ENCODE measurements around the gene PSRC1. TPM values are rescaled to one million over a fixed set of nuclear protein-coding genes. Genes with fewer than 3 reads are reported as not detected.

The PSRC1 gene
- total RNA-seq (2021): 75.0 and 85.2 TPM in 2 replicates
- percentile 64 among the genes with signal in this experiment for Bru-seq, nascent RNA
- percentile 77 among the genes with signal in this experiment for BruChase-seq, experiment 1, labeled RNA remaining after a 2-hour chase
- BruChase-seq, experiment 2, labeled RNA remaining after a 6-hour chase: percentile 83 among the genes with signal in this experiment
- long read RNA-seq, transcript PSRC1-203 (8 exons, 1,717 nt): minor isoform, 22 of 203 reads
- long read RNA-seq, transcript PSRC1-204 (8 exons, 1,742 nt): major isoform, 54 of 203 reads
- long read RNA-seq, partial matches to known transcripts: 25 of 203 reads
- long read RNA-seq, other reads (novel, unspliced or antisense): 92 of 203 reads

- peak within 1 kb of the TSS; percentile 88 for H3K4me3 ChIP-seq (ENCODE audit: low read depth, low read length, poor library complexity, severe bottlenecking)
- peaks cover 28% of the 10 kb centered on the region for H3K4me1 ChIP-seq (ENCODE audit: insufficient read depth, low read length, poor library complexity, severe bottlenecking)
- H3K27me3 ChIP-seq (replicated peaks; ENCODE audit: insufficient read depth, low read depth, low read length, poor library complexity): no peaks in the 10 kb centered on the region
- peaks cover 28% of the 10 kb centered on the region for H3K36me3 ChIP-seq (ENCODE audit: insufficient read depth, low read length, poor library complexity, severe bottlenecking)
- H3K27ac ChIP-seq (ENCODE audit: low read depth, low read length, poor library complexity, severe bottlenecking): peak within 1 kb of the TSS; percentile 82
- ChIA-PET CTCF (interaction anchor here (0.6 to 1.0 kb wide), 3 partner anchors 116 to 640 kb away, joined by 4 to 5 read pairs (median 4); no protein-coding TSS in a partner anchor), POLR2A (ENCODE audit: low non-redundant PET) (no interaction called here)
- intact Hi-C loops (cut with micrococcal nuclease; ENCODE audit: unreplicated experiment): loop anchor here (2.0 kb wide), 1 partner anchor 116 kb away; no protein-coding TSS in a partner anchor
- TF ChIP-seq EZH2 (IDR thresholded peaks at IDR 0.05; ENCODE audit: borderline replicate concordance, low read depth, low read length, poor library complexity, severe bottlenecking): no peak
- TF ChIP-seq CTCF (conservative IDR thresholded peaks at IDR 0.05; ENCODE audit: low read depth, low read length): peak; percentile 56
- peak; percentile 98 for DNase-seq (ENCODE audit: low spot score)
- BruUV-seq (replicated peaks): TSS peak; percentile 93
- no peaks in the 10 kb centered on the region for H3K9me3 ChIP-seq (ENCODE audit: low read depth, low read length, poor library complexity, severe bottlenecking)
Measured at GRCh38 chr1:109282952-109283747, at the start of gene PSRC1. PSRC1 (minus strand) TSS chr1:109283145.

DNA sequence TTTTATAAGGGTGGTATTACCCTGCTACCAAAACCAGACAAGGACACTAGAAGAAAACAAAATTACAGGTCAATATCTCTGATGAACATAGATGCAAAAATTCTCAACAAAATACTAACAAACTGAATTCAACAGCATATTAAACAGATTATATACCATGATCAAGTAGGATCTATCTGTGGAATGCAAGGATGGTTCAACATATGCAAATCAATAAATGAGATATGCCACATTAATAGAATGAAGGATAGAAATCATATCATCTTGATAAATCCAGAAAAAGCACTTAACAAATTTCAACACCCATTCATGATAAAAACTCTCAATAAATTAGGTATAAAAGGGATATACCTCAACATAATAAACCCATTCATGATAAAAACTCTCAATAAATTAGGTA lies 48.2 kb upstream of the PSRC1 start:
- POLR2A ChIA-PET (ENCODE audit: low non-redundant PET): no interaction called here
- BruUV-seq (replicated peaks): no TSS peak
- CTCF ChIA-PET: no interaction called here
- Histone ChIP-seq H3K27ac (ENCODE audit: low read depth, low read length, poor library complexity, severe bottlenecking) (no peak overlapping the region), H3K4me3 (ENCODE audit: low read depth, low read length, poor library complexity, severe bottlenecking) (no peak overlapping the region), H3K27me3 (replicated peaks; ENCODE audit: insufficient read depth, low read depth, low read length, poor library complexity) (no peaks in the 10 kb centered on the region), H3K9me3 (ENCODE audit: low read depth, low read length, poor library complexity, severe bottlenecking) (peaks cover 20% of the 10 kb centered on the region), H3K4me1 (ENCODE audit: insufficient read depth, low read length, poor library complexity, severe bottlenecking) (no peaks in the 10 kb centered on the region), H3K36me3 (ENCODE audit: insufficient read depth, low read length, poor library complexity, severe bottlenecking) (peaks cover 24% of the 10 kb centered on the region)
- TF ChIP-seq EZH2 (IDR thresholded peaks at IDR 0.05; ENCODE audit: borderline replicate concordance, low read depth, low read length, poor library complexity, severe bottlenecking): no peak
- TF ChIP-seq CTCF (conservative IDR thresholded peaks at IDR 0.05; ENCODE audit: low read depth, low read length): no peak
- DNase-seq (ENCODE audit: low spot score): no peak
- intact Hi-C loops (cut with micrococcal nuclease; ENCODE audit: unreplicated experiment): no loop called here

DNA sequence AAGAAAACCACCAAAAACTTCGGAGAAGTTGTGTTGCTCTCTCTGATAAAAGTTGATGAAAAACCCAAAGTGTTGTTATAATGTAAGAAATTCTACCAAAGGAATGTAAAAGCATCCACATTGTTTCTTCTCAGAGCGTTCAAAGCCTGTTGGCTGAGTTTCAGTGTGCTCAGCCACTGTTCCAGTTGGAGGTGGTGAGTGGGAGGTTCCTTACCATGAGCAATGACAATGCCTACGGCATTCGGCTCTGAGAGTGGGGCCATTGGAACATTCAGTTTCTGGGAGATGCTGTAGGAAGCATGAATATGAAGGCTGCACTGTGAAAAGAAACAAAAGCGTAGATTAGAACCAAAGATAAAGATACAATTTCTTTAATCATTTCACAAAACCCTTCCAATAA lies 44.3 kb upstream of the PSRC1 start:
- ChIA-PET CTCF (no interaction called here), POLR2A (ENCODE audit: low non-redundant PET) (no interaction called here)
- Histone ChIP-seq H3K9me3 (ENCODE audit: low read depth, low read length, poor library complexity, severe bottlenecking) (peaks cover 14% of the 10 kb centered on the region), H3K4me3 (ENCODE audit: low read depth, low read length, poor library complexity, severe bottlenecking) (no peak overlapping the region), H3K27ac (ENCODE audit: low read depth, low read length, poor library complexity, severe bottlenecking) (no peak overlapping the region), H3K27me3 (replicated peaks; ENCODE audit: insufficient read depth, low read depth, low read length, poor library complexity) (no peaks in the 10 kb centered on the region), H3K4me1 (ENCODE audit: insufficient read depth, low read length, poor library complexity, severe bottlenecking) (no peaks in the 10 kb centered on the region), H3K36me3 (ENCODE audit: insufficient read depth, low read length, poor library complexity, severe bottlenecking) (peaks cover 20% of the 10 kb centered on the region)
- DNase-seq (ENCODE audit: low spot score): no peak
- intact Hi-C loops (cut with micrococcal nuclease; ENCODE audit: unreplicated experiment): no loop called here
- TF ChIP-seq EZH2 (IDR thresholded peaks at IDR 0.05; ENCODE audit: borderline replicate concordance, low read depth, low read length, poor library complexity, severe bottlenecking) (no peak), CTCF (conservative IDR thresholded peaks at IDR 0.05; ENCODE audit: low read depth, low read length) (no peak)
- BruUV-seq (replicated peaks): no TSS peak
